Right lobe of liver (tissue), 4 donors: ENCODE data around the gene ATG2A.

Experiments used
- POLR2A ChIP-seq: fragments of 450-650 bp; IDR thresholded peaks from one replicate; pipeline ENCODE4 v1.6.1; 2017; ENCODE audit warnings: antibody characterized with exemption, mild to moderate bottlenecking
- TF ChIP-seq, protein P1 (sequence below), 4 donors: fragments of 200-600 bp in 3 of 4; fragments of 450-650 bp in 1 of 4; IDR thresholded peaks; one replicate each; pipeline versions ENCODE4 v1.5.1 to v1.8.0; 2016 to 2022; ENCODE audit warnings: antibody characterized with exemption in 4 of 4, mild to moderate bottlenecking in 2 of 4
- donor health status: DM: no; HTN: no; CAD: no.
- donor health status: DM: no; HTN: no; CAD: no.
- donor health status: DM: no; HTN: yes; CAD: no.

DNA sequence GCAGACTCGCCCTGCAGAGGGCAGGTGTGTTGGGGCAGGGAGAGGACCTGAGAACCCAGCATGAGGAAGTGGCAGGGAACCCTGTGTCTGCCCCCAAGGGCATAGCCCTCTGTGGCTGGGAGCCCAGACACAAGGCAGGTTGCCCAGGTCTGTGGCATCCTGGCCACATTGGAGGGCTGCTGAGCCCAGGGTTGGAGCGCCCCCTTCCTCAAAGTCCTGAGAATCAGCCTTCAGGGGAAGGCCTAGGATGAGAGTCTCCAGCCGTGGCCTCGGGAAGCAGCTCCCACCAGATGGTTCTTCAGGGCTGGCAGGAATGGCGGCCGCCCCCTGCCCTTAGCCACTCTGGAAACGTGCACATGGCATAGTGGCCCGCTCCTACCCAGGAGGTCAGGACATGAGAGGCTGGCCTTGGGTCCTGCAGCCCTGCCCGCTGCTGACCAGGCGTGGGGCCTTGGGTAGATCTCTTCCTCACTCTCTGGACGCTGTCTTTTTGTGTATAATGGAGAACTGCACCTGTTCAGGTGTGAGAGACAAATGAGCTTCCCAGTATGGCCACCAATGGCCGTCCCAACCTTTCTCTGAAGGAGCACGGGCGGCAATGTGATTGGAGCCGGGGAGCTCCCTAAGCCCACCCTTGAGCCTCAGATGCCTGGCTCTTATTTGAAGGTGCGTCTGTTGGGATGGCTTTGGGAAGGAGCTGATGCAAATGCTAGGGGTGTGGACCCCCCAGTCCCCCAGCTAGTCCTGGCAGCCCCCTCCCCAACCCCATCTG, 68.0 kb downstream of the ATG2A start:
- TF ChIP-seq, protein P1, sequence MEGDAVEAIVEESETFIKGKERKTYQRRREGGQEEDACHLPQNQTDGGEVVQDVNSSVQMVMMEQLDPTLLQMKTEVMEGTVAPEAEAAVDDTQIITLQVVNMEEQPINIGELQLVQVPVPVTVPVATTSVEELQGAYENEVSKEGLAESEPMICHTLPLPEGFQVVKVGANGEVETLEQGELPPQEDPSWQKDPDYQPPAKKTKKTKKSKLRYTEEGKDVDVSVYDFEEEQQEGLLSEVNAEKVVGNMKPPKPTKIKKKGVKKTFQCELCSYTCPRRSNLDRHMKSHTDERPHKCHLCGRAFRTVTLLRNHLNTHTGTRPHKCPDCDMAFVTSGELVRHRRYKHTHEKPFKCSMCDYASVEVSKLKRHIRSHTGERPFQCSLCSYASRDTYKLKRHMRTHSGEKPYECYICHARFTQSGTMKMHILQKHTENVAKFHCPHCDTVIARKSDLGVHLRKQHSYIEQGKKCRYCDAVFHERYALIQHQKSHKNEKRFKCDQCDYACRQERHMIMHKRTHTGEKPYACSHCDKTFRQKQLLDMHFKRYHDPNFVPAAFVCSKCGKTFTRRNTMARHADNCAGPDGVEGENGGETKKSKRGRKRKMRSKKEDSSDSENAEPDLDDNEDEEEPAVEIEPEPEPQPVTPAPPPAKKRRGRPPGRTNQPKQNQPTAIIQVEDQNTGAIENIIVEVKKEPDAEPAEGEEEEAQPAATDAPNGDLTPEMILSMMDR (IDR thresholded peaks at IDR 0.05) = peak; percentile 14 to 61 (median 34)
- no peak for TF ChIP-seq POLR2A
